Tongue (tissue), 2 donors: ENCODE data around the gene GRAMD1B. TPM values are rescaled to one million over a fixed set of nuclear protein-coding genes. Genes with fewer than 3 reads are reported as not detected.
A peak's percentile ranks its signal among the peaks of the same experiment; 100 is the strongest.

Experiments used
- DNase-seq: peaks from one replicate; pipeline ENCODE4 v3.0.0-alpha.2; 2015
- total RNA-seq: library from RNA; depleted of rRNA; stranded (reverse); fragments of >200 nt; gene quantifications from one replicate; pipeline ENCODE4 v1.2.3, GENCODE V29; 2014

The GRAMD1B gene
- total RNA-seq, 1 donor from 2014 or later, result 9.7 TPM

DNA sequence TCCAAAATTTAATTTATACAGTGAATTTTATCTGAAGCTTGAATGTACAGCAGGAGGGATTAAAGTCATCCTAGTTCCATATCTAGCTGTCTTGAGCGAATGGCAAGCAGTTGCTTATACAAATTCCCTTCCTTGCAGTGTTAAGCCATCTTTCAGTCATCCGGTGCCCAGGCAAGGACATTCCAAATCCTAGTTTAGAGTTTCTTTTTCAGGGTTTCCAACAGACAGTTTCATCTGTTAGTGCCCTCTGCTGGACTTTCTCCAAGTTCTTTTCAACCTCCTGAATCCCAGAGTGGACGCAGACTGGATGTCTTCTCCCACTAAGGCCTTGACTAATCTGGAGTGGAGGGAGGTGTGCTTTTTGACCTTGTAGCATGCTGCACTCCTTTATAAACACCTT lies 45.4 kb downstream of the GRAMD1B start:
- DNase-seq, result peak; percentile 75

DNA sequence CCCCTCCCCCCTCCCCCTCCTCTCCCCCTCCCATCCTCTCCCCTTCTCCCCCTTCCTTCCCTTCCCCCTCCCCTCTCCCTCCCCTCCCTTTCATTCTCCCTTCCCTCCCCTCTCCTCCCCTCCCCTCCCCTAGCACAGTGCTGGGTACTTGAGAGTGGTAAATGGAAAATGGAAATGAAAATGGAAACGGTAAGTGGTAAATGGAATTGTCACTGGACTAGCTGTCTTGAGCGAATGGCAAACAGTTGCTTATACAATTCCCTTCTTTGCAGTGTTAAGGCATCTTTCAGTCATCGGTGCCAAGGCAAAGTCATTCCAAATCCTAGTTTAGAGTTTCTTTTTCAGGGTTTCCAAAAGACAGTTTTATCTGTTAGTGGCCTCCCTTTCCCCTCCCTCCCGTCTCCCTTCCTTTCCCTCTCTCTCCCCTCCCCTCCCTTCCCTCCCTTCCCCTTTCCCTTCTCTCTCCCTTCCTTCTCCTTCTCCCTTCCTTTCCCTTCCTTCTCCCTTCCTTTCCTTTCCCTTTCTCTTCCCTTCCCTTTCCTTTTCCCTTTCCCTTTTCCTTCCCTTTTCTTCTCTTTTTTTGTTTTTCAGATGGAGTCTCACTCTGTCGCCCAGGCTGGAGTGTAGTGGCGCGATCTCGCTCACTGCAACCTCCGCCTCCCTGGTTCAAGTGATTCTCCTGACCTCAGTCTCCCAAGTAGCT lies 47.3 kb downstream of the GRAMD1B start:
- DNase-seq, result no peak

GRCh38 chr11:123478352-123478987 lies 48.4 kb downstream of the GRAMD1B start:
- DNase-seq, result peak; percentile 90

DNA sequence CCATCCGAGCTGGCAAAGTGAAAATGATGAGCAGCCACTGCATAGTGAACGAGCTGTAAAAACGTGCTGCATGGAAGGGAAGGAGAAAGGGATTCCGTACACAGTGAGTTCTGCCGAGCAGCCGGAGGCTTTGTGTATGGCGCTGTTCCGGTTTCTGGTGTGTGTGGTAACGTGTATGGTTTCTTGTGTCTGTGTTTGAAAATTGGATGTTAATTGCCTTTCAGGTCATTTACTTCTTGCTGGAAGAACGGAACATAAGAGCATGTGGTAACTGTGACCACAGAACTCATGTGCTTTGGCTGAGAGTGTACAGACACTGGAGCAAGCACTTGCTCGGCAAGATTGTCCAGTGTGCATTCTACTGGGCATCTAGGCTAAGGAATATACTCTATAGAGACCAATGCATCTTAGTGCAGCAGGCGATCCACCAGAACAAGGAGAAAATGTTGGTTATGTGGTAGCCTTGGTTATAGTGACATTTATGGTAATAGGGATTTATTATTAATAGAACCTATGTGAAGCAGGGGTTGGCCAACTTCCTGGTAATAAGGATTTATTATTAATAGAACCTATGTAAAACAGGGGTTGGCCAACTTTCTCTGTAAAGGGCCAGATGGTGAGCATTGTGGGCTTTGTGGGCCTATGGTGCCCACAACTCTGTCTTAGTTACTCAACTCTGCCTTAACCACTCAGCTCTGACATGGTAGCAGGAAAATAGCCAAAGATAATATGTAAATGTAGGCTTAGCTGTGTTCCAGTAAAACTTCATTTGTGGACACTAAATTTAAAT lies 49.2 kb downstream of the GRAMD1B start:
- DNase-seq, result no peak

- DNase-seq, result no peak
Measured at GRCh38 chr11:123480290-123480815, 50.3 kb downstream of the GRAMD1B start.

DNA sequence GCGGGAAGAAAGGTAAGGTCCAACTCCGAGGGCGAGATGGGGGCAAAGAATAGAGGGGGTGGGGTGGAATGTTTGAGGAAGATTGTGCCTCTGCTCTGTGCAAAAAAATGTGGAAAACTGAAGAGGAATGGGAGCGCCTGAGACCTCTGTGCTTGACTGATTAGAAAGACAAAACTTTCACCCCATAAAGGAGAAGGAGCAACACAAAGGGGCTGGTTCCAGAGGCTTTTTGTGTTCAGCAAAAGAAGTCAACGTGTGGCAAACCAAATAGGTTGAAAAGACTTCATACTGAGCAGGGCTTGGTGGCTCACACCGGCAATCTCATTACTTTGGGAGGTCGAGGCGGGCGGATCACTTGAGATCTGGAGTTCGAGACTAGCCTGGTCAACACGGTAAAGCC lies 50.8 kb downstream of the GRAMD1B start:
- no peak for DNase-seq

GRCh38 chr11:123481640-123482039 lies 51.6 kb downstream of the GRAMD1B start:
- no peak for DNase-seq

DNA sequence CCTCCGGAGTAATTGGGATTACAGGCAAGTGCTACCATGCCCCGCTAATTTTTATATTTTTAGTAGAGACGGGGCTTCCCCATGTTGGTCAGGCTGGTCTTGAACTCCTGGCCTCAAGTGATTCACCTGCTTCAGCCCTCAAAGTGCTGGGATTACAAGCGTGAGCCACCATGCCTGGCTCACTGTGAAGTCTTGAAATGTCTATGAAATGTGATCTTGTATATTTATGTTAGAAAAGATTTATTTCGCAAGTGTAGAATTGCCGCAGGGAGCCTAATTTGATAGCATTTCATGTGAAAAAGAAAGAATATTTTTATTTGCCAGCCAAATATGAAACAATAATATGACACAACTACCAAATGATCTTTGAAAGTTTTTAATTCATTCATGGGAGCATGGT lies 52.1 kb downstream of the GRAMD1B start:
- DNase-seq, result no peak

DNA sequence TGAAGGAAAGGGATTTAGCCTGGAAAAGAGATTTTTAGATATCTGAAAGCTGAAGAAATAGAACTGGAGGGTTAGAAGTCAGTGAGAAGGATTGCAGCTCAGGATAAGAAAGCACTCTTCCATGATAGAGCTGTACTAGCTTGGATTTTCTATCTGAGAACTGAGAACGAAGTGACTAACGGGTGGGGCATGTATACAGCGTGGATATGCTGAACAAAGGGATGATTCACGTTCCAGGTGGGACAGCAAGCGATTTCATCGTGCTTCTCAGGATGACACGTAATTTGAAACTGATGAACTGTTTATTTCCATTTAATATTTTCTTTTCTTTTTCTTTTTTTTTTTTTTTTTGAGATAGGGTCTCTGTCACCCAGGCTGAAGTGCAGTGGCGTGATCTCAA lies 53.0 kb downstream of the GRAMD1B start:
- no peak for DNase-seq

DNA sequence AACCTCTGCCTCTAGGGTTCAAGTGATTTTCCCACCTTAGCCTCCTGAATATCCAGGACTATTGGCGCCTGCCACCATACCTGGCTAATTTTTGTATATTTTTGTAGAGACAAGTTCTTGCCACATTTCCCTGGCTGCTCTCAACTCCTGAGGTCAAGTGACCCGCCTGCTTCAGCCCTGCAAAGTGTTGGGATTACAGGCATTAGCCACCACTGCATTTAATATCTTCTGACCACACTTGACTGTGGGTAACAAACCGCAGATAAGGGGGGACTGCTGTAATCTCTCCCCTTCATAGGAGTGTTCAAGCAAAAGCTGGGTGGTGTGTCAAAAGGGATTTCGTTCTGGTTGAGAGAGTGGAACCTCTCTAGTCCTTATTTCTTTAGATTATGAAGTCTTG lies 53.4 kb downstream of the GRAMD1B start:
- no peak for DNase-seq

DNA sequence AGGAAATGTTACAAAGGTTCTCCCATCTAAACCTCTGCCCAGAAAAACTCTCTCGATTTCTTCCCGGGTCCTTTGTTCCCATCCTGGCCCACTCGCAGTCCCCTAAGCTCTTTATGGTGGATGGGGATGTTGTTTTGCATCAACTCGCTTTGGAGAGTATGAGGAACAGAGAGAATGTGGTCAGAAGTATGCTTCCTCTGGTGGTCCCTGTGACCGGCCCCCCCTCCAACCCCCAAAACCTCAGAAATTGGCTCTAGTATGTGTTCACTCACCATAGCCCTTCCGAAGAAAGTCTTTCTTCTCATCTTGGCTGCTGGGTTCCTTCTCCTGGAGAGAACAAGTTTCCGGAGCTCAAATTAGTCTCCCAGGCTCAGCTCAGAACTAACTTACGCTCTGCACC lies 54.4 kb downstream of the GRAMD1B start:
- DNase-seq, result no peak

GRCh38 chr11:123487157-123487744 lies 57.2 kb downstream of the GRAMD1B start:
- no peak for DNase-seq

- DNase-seq, result no peak
Measured at GRCh38 chr11:123490527-123490926, 60.5 kb downstream of the GRAMD1B start.

DNA sequence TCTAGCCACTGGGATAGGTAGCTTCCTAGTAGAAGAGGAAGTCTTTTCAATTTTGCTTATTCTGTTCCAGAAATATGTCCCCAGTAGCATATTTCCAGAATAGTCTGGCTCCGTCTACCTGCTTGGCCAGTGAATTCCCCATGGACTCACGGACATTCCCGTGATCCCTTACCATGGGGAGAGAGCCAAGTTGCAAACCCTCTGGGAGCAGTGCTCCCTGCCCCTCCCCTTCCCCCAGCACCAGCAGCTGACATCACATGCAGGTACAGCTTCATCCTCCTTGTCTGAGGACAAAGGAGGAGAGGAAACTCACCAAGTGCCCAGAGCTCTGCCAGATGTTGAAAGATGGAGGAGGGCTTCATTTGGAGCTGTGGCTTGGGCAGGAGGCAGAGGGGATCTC lies 61.2 kb downstream of the GRAMD1B start:
- DNase-seq, result no peak

GRCh38 chr11:123493349-123494063 lies 63.4 kb downstream of the GRAMD1B start:
- peak; percentile 51 for DNase-seq

GRCh38 chr11:123494195-123495050 lies 64.4 kb downstream of the GRAMD1B start:
- peak; percentile 37 for DNase-seq

- no peak for DNase-seq
Measured at GRCh38 chr11:123504401-123504800, 74.3 kb downstream of the GRAMD1B start.

GRCh38 chr11:123505546-123506299 lies 75.7 kb downstream of the GRAMD1B start:
- DNase-seq, result peak; percentile 66

DNA sequence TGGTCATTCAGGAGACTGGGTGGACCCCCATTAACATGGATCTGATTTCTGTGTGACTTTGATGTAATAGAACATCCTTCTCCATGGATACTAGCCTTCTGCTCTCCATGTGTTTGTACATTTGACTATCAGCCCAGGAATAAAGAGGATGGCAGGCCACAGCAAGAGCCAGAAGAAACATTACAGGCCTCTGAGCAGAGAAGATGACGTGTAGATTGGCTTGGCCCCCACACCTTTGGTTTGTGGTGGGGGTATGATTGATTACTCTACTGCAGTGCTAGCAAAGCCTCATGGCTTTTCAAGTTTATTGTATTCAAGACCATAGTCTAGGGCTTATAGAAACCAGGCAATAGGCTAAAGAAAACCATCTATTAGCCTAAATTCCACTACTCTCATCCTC lies 77.0 kb downstream of the GRAMD1B start:
- no peak for DNase-seq
